ENCODE results near the gene KDM6A.
"Not testable (repeated sequence)": the region's sequence is repeated elsewhere in the genome, so short reads cannot be mapped to it uniquely, and the experiment has no call there.

Gene KDM6A

DNA sequence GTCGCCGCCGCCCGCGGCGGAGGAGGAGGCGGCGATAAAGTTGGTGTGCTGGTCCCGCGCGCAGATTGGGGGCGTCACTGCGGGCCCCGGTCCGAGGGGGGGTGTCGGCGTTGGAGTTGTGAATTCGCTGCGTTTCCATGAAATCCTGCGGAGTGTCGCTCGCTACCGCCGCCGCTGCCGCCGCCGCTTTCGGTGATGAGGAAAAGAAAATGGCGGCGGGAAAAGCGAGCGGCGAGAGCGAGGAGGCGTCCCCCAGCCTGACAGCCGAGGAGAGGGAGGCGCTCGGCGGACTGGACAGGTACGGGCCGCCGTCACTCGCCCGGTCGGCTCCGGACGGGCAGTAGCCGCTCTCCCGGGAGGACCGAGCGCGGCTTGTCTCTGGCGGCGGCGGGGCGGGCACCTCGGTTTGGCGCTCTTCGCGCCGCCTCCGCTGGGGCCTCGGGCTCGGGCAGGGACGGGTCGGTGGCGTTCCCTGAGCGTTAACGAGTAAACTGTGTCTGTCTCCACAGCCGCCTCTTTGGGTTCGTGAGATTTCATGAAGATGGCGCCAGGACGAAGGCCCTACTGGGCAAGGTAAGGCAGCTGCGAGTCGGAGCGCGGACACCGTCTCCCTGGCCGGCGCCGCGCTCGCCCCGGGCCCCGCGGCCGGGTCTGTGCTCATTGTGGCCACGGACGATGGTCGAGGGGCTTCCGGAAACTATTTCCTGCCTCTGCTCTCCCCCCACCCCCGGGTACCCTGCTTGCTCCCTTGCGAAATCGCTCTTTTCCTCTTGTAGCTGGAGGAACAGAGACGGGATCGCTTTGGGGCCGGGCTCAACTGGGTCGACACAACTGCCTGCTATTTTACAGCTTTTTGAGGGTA is 658 bp downstream of the KDM6A start:
- H3K4me3 ChIP-seq (ENCODE audit: low read length): peak overlapping the region; percentile 68
- H3K27ac ChIP-seq (ENCODE audit: low read length): no peak overlapping the region
- H3K9me3 ChIP-seq (ENCODE audit: control insufficient read depth, low read depth, low read length): peaks cover 14% of the 10 kb centered on the region
- H3K9ac ChIP-seq (ENCODE audit: low read length): peak overlapping the region; percentile 63
- no peaks in the 10 kb centered on the region for H3K4me1 ChIP-seq (ENCODE audit: control insufficient read depth, low read depth, low read length)
- no peaks in the 10 kb centered on the region for H3K27me3 ChIP-seq (ENCODE audit: control insufficient read depth, insufficient read depth, low read length)
- H3K36me3 ChIP-seq (ENCODE audit: control insufficient read depth, low read depth, low read length): no peaks in the 10 kb centered on the region

DNA sequence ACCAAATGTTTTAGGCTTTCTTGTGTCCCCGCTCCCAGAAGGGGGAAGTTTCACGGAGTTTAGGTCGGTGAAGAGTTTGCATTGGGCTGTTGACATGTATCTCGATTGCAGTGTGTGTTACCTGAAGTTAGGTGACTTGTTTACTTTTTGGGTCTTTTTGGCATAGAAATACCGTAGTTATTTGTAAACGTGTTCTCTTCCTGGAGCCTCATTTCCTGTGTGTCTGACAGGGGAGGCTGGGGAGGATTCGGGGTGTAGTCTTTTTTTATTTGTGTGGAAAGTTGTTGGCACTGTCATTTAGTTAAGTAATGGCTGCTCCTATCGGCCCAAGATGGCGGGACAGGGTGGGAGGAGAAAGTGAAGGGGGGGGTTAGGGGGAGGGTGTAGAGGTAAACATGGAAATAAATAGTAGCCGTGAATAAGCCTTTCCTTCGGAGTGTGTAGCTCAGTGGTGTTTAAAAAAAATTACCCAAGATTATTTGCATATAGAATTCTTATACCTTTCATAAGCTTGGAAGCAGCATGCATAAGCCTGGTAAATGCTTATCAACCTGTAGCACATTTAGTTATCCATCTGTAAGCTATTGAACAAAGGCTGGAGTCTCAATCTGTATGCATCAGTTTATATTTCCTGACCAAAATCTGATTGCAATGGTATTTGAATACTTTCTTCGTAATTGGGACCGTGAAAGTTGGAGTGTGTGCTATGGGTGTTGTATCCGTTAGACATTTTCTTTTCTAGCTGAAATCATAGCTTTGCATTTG is 1.6 kb downstream of the KDM6A start:
- no peaks in the 10 kb centered on the region for H3K4me1 ChIP-seq (ENCODE audit: control insufficient read depth, low read depth, low read length)
- peaks cover 14% of the 10 kb centered on the region for H3K9me3 ChIP-seq (ENCODE audit: control insufficient read depth, low read depth, low read length)
- peak overlapping the region; percentile 68 for H3K4me3 ChIP-seq (ENCODE audit: low read length)
- H3K36me3 ChIP-seq (ENCODE audit: control insufficient read depth, low read depth, low read length): no peaks in the 10 kb centered on the region
- no peak overlapping the region for H3K27ac ChIP-seq (ENCODE audit: low read length)
- peak overlapping the region; percentile 63 for H3K9ac ChIP-seq (ENCODE audit: low read length)
- H3K27me3 ChIP-seq (ENCODE audit: control insufficient read depth, insufficient read depth, low read length): no peaks in the 10 kb centered on the region

DNA sequence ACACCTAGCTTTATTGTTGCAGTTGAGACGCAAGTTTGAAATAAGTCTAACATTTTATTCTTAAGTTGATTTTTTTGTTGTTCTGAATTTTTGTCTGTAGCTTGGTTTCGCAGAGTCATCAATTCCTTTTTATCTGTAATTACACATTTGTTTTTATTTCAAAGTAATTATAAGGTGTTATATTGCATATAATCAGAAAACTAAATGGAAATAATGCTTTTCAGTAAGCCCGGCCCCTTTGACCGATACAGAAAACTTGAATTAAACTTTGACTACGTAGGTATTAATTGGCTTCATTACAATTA is 2.1 kb downstream of the KDM6A start:
- H3K36me3 ChIP-seq (ENCODE audit: control insufficient read depth, low read depth, low read length): no peaks in the 10 kb centered on the region
- peaks cover 14% of the 10 kb centered on the region for H3K9me3 ChIP-seq (ENCODE audit: control insufficient read depth, low read depth, low read length)
- peak overlapping the region; percentile 68 for H3K4me3 ChIP-seq (ENCODE audit: low read length)
- peak overlapping the region; percentile 63 for H3K9ac ChIP-seq (ENCODE audit: low read length)
- no peak overlapping the region for H3K27ac ChIP-seq (ENCODE audit: low read length)
- no peaks in the 10 kb centered on the region for H3K4me1 ChIP-seq (ENCODE audit: control insufficient read depth, low read depth, low read length)
- no peaks in the 10 kb centered on the region for H3K27me3 ChIP-seq (ENCODE audit: control insufficient read depth, insufficient read depth, low read length)

DNA sequence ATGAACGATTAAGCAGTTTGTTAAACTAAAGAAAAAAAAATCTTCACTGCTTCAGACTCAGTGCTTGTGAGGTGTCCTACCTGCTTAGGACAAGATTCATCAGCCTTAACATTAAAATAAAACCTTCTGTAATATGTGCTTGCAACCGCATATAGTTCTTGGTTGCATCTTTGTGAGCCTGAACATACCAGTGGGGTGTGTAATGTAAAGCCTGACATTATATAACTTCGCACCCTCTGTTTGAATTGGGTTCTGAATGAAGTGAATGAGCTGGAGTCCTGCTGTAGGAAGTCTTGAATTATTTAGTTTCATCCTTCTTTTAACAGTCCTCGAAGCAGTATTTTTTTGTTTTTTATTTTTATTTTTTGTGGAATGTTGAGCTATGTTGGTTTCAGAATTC is 3.1 kb downstream of the KDM6A start:
- Histone ChIP-seq H3K9me3 (ENCODE audit: control insufficient read depth, low read depth, low read length) (peaks cover 14% of the 10 kb centered on the region), H3K9ac (ENCODE audit: low read length) (no peak overlapping the region), H3K36me3 (ENCODE audit: control insufficient read depth, low read depth, low read length) (no peaks in the 10 kb centered on the region), H3K27ac (ENCODE audit: low read length) (no peak overlapping the region), H3K27me3 (ENCODE audit: control insufficient read depth, insufficient read depth, low read length) (no peaks in the 10 kb centered on the region), H3K4me1 (ENCODE audit: control insufficient read depth, low read depth, low read length) (no peaks in the 10 kb centered on the region), H3K4me3 (ENCODE audit: low read length) (peak overlapping the region; percentile 68)

DNA sequence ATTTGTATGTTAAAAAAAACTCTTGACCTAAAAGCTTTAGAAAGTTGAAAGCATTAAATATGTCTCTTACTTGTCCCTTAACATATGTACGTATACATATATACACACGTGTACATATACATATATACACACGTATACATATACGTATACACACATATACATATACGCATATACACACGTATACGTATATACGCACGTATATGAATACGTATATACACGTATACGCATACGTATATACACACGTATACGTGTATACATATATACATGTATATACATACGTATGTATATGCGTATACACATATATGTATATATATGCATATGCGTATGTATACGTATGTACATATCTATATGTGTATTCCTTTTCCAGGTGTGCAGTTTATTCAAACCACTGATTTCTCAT is 3.8 kb downstream of the KDM6A start:
- Histone ChIP-seq H3K9me3 (ENCODE audit: control insufficient read depth, low read depth, low read length) (peaks cover 13% of the 10 kb centered on the region), H3K4me3 (ENCODE audit: low read length) (no peak overlapping the region), H3K27ac (ENCODE audit: low read length) (no peak overlapping the region), H3K36me3 (ENCODE audit: control insufficient read depth, low read depth, low read length) (no peaks in the 10 kb centered on the region), H3K9ac (ENCODE audit: low read length) (no peak overlapping the region), H3K27me3 (ENCODE audit: control insufficient read depth, insufficient read depth, low read length) (no peaks in the 10 kb centered on the region), H3K4me1 (ENCODE audit: control insufficient read depth, low read depth, low read length) (no peaks in the 10 kb centered on the region)

DNA sequence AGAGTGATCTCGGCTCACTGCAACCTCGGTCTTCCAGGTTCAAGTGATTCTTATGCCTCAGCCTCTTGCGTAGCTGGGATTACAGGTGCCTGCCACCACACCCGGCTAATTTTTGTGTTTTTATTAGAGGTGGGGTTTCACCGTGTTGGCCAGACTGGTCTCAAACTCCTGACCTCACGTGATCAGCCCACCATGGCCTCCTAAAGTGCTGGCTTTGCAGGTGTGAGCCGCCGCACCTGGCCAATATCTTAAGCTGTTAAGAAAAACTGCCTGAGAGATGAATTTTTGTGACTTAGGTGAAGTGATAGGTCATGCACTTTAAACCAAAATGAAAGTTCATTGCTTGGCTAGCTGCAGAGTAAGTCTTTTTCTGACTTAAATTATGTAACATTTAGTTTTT is 5.8 kb downstream of the KDM6A start:
- Histone ChIP-seq H3K4me1 (ENCODE audit: control insufficient read depth, low read depth, low read length) (no peaks in the 10 kb centered on the region), H3K27ac (ENCODE audit: low read length) (no peak overlapping the region)

DNA sequence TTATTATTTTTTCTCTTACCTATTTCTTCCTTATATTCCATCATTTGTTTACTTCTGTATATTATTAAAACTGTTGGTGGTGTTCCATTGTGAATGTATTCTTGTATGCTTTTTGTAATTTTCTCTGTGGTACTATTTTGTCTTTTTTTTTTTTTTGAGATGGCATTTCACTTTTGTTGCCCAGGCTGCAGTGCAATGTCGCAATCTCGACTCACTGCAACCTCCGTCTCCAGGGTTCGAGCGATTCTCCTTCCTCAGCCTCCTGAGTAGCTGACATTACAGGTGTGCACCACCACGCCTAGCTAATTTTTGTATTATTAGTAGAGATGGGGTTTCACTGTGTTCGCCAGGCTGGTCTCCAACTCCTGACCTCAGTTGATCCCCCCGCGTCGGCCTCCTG is 8.6 kb downstream of the KDM6A start:
- Histone ChIP-seq H3K27me3 (ENCODE audit: control insufficient read depth, insufficient read depth, low read length) (no peaks in the 10 kb centered on the region), H3K36me3 (ENCODE audit: control insufficient read depth, low read depth, low read length) (no peaks in the 10 kb centered on the region), H3K27ac (ENCODE audit: low read length) (no peak overlapping the region), H3K9ac (ENCODE audit: low read length) (no peak overlapping the region), H3K4me1 (ENCODE audit: control insufficient read depth, low read depth, low read length) (no peaks in the 10 kb centered on the region), H3K9me3 (ENCODE audit: control insufficient read depth, low read depth, low read length) (peaks cover 12% of the 10 kb centered on the region), H3K4me3 (ENCODE audit: low read length) (no peak overlapping the region)

More for the DNA sequence above, 5.8 kb downstream of the KDM6A start:
- Histone ChIP-seq H3K9me3 (ENCODE audit: control insufficient read depth, low read depth, low read length) (peaks cover 11% of the 10 kb centered on the region), H3K9ac (ENCODE audit: low read length) (no peak overlapping the region), H3K36me3 (ENCODE audit: control insufficient read depth, low read depth, low read length) (no peaks in the 10 kb centered on the region), H3K4me3 (ENCODE audit: low read length) (no peak overlapping the region), H3K27me3 (ENCODE audit: control insufficient read depth, insufficient read depth, low read length) (no peaks in the 10 kb centered on the region)

DNA sequence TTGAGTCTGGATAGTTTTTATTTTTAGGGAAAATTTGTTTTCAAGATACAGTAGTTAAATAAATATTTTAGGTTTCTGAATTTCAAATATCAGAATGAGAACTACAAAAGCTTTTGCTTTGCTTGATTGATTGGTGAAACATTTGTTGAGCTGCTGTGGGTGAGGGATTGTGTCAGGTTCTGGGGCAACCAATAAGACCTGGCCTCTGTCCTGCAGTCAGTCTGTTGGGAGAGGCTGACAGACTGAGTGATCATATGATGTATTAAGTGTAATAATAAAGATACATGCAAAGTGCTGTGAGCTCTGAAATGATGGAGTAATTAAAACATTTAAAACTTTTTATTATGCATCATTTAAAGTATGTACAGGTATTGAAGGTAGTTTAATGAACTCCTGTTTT is 9.6 kb downstream of the KDM6A start:
- Histone ChIP-seq H3K27me3 (ENCODE audit: control insufficient read depth, insufficient read depth, low read length) (no peaks in the 10 kb centered on the region), H3K9me3 (ENCODE audit: control insufficient read depth, low read depth, low read length) (peaks cover 12% of the 10 kb centered on the region), H3K4me3 (ENCODE audit: low read length) (no peak overlapping the region), H3K36me3 (ENCODE audit: control insufficient read depth, low read depth, low read length) (no peaks in the 10 kb centered on the region), H3K9ac (ENCODE audit: low read length) (no peak overlapping the region), H3K4me1 (ENCODE audit: control insufficient read depth, low read depth, low read length) (no peaks in the 10 kb centered on the region), H3K27ac (ENCODE audit: low read length) (no peak overlapping the region)

DNA sequence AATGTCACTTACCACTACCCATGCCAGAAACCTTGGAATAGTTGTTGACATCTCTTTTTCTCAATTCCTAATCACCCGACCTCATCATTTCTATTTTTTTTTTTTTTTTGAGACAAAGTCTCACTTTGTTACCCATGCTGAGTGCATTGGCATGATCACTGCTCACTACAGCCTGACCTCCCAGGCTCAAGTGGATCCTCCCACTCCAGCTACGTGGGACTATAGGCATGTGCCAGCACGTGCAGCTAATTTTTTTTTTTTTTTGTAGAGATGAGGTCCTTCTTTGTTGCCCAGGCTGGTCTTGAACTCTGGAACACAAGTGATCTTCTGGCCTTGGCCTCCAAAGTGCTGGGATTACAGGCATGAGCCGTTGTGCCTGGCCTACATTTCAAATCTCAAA is 12.0 kb downstream of the KDM6A start:
- peaks cover 10% of the 10 kb centered on the region for H3K9me3 ChIP-seq (ENCODE audit: control insufficient read depth, low read depth, low read length)
- H3K4me1 ChIP-seq (ENCODE audit: control insufficient read depth, low read depth, low read length): no peaks in the 10 kb centered on the region
- H3K9ac ChIP-seq (ENCODE audit: low read length): no peak overlapping the region
- H3K27me3 ChIP-seq (ENCODE audit: control insufficient read depth, insufficient read depth, low read length): no peaks in the 10 kb centered on the region
- no peak overlapping the region for H3K27ac ChIP-seq (ENCODE audit: low read length)
- no peaks in the 10 kb centered on the region for H3K36me3 ChIP-seq (ENCODE audit: control insufficient read depth, low read depth, low read length)
- no peak overlapping the region for H3K4me3 ChIP-seq (ENCODE audit: low read length)

DNA sequence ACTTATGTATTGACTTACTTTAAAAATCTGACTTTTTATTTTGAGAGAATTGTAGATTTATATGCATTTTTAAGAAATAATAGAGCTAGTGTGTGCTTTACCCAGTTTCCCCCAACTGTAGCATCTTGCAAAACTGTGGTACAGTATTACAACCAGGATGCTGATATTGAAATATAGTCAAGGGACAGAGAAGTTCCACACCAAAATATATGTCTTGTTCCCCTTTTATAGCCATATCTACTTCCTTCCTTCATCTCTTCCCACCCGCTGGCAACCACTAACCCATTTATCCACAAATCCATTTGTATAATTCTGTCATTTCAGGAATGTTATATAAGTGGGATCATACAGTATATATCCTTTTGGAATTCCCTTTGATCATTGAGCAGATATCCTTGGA is 16.8 kb downstream of the KDM6A start:
- H3K9me3 ChIP-seq (ENCODE audit: control insufficient read depth, low read depth, low read length): peaks cover 7% of the 10 kb centered on the region
- no peak overlapping the region for H3K4me3 ChIP-seq (ENCODE audit: low read length)
- no peak overlapping the region for H3K27ac ChIP-seq (ENCODE audit: low read length)
- H3K27me3 ChIP-seq (ENCODE audit: control insufficient read depth, insufficient read depth, low read length): no peaks in the 10 kb centered on the region
- no peaks in the 10 kb centered on the region for H3K36me3 ChIP-seq (ENCODE audit: control insufficient read depth, low read depth, low read length)
- no peaks in the 10 kb centered on the region for H3K4me1 ChIP-seq (ENCODE audit: control insufficient read depth, low read depth, low read length)
- no peak overlapping the region for H3K9ac ChIP-seq (ENCODE audit: low read length)

DNA sequence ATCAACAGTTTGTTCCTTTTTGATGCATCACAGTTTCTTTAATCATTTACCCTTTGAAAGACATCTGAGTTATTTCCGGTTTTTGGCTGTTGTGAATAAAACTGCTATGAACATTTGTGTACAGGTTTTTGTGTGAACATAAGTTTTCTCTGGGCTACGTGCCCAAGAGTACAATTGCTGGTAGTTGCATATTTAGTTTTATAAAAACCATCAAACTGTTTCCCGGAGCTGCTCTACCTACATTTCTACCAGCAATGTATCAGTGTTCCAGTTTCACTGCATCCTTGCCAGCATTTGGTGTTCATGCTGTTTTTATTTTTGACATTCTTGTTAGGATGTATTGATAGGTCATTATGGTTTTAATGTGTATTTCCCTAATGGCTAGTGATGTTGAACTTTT is 17.3 kb downstream of the KDM6A start:
- Histone ChIP-seq H3K27ac (ENCODE audit: low read length) (no peak overlapping the region), H3K27me3 (ENCODE audit: control insufficient read depth, insufficient read depth, low read length) (no peaks in the 10 kb centered on the region), H3K4me3 (ENCODE audit: low read length) (no peak overlapping the region), H3K36me3 (ENCODE audit: control insufficient read depth, low read depth, low read length) (no peaks in the 10 kb centered on the region), H3K9me3 (ENCODE audit: control insufficient read depth, low read depth, low read length) (peaks cover 7% of the 10 kb centered on the region), H3K9ac (ENCODE audit: low read length) (no peak overlapping the region), H3K4me1 (ENCODE audit: control insufficient read depth, low read depth, low read length) (no peaks in the 10 kb centered on the region)

DNA sequence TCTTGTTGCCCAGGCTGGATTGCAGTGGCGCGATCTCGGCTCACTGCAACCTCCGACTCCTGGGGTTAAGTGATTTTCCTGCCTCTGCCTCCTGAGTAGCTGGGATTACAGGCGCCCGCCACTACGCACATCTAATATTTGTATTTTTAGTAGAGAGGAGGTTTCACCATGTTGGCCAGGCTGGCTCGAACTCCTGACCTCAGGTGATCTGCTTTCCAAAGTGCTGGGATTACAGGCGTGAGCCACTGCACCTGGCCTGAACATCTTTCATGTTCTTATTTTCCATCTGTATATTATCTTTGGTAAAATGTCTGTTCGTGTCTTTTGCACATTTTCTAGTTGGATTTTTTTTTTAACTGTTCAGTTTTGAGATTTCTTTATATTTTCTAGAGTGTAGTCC is 17.7 kb downstream of the KDM6A start:
- not testable (repeated sequence) for H3K9me3 ChIP-seq (ENCODE audit: control insufficient read depth, low read depth, low read length); H3K9ac ChIP-seq (ENCODE audit: low read length); H3K4me3 ChIP-seq (ENCODE audit: low read length); H3K27ac ChIP-seq (ENCODE audit: low read length); H3K27me3 ChIP-seq (ENCODE audit: control insufficient read depth, insufficient read depth, low read length); H3K4me1 ChIP-seq (ENCODE audit: control insufficient read depth, low read depth, low read length); H3K36me3 ChIP-seq (ENCODE audit: control insufficient read depth, low read depth, low read length)

Measured in iPS-18a (cell line).